K562 (cell line): ENCODE results near the gene CNTN5. TPM values are rescaled to one million over a fixed set of nuclear protein-coding genes. Genes with fewer than 3 reads are reported as not detected.

Source experiments
- E2F5 ChIP-seq: sonication (generic); formaldehyde crosslinking; IDR thresholded peaks from 2 replicates; pipeline ENCODE4 v1.8.0; 2022; ENCODE audit warnings: mild to moderate bottlenecking, missing genetic modification reagents
- GATA2 ChIP-seq: sonication (generic); formaldehyde crosslinking; IDR thresholded peaks from 2 replicates; pipeline ENCODE4 v1.4.0; 2020; ENCODE audit warnings: mild to moderate bottlenecking, missing genetic modification reagents
- GTF2A2 ChIP-seq: IDR thresholded peaks from 2 replicates; pipeline ENCODE4 v1.6.1; 2016; ENCODE audit warnings: mild to moderate bottlenecking, missing genetic modification characterization, missing compliant biosample characterization
- HNRNPUL1 ChIP-seq: fragments of 200-400 bp; formaldehyde crosslinking; IDR thresholded peaks from 2 replicates; pipeline ENCODE4 v1.6.1; 2017; ENCODE audit warnings: low read length
- ZNF175 ChIP-seq: fragments of 200-800 bp; sonication (Bioruptor generic); IDR thresholded peaks from 2 replicates; pipeline ENCODE4 v1.6.1; 2016; ENCODE audit warnings: low read depth, mild to moderate bottlenecking, missing genetic modification characterization, missing compliant biosample characterization
- polyA plus RNA-seq, 8 experiments: library from polyadenylated mRNA; depleted of rRNA in 4 of 8; stranded (reverse) in 5 of 8; unstranded in 3 of 8; fragments of >200 nt; fragmentation: Nextera tagmentation in 2 of 8; fragmentation: Illumina TruSeq in 1 of 8; extraction: Ambion mirVana in 2 of 8; extraction: Trizol in 1 of 8; gene quantifications; 2 replicates each; pipeline versions ENCODE4 v1.2.1 to v1.2.3, GENCODE V29; 2011 to 2014; ENCODE audit warnings: inconsistent platforms in 1 of 8, missing spikeins in 1 of 8
- total RNA-seq, 7 experiments: library from RNA; depleted of rRNA in 6 of 7; stranded (reverse); fragments of >200 nt in 6 of 7; fragmentation: Illumina TruSeq in 2 of 7; extraction: Trizol in 2 of 7; gene quantifications; 2 replicates each; pipeline versions ENCODE4 v1.2.1 to v1.2.3, GENCODE V29; 2011 to 2021; ENCODE audit warnings: low replicate concordance in 1 of 7
- TF ChIP-seq, protein P1 (sequence below), 2 experiments: fragments of 450-650 bp in 1 of 2; sonication (generic) in 1 of 2; formaldehyde crosslinking in 1 of 2; IDR thresholded peaks in 1 of 2; conservative IDR thresholded peaks in 1 of 2; 2 replicates each; pipeline versions ENCODE4 v1.6.1 to v1.8.1; 2016 to 2023; ENCODE audit warnings: mild to moderate bottlenecking in 2 of 2, moderate library complexity in 2 of 2, inconsistent platforms in 1 of 2, missing genetic modification reagents in 1 of 2
- TF ChIP-seq, protein P2 (sequence below), 2 experiments: fragments of 450-650 bp; IDR thresholded peaks; 2 replicates each; pipeline ENCODE4 v1.6.1; 2016

CNTN5 gene
- total and polyA plus RNA-seq, 9 of the 15 experiments (the other 6 are each of a cell fraction or from before 2014, with no cell fraction given), result 0.03 TPM; not detected in 8

DNA sequence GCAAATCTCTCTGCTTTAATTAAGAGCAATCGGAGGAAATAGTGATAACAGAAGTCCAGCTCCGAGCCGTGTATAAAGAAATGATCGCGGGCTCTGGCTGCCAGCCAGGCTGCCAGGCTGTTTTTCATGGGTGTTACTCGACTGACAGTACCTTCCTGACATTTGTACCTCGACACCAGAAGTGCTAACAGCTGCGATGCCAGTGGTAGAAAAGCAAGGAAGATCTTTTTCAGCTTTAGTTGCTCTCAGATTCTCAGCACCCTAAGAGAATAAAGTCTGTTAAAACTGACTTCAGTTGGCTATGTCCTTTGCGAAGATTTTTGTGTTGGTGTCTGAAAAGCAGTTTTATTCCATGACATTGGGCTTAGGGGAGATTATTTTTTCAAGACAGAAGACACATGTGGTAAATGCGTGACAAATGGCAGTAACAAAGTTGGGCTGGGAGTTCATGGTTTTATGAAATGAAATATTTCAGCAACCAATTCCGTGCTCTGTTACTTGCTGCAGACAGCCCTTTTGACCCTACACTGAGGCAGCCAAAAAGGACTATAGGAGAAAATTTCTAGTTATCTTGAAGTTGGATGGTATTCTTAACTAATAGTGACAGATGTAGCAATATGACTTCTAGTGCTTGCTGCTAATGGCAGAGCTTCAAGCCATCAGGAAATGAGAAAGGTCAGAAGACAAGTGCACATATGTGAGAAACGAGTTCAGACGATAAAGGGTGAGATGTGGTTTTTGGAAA lies 296.2 kb downstream of the CNTN5 start (continued):
- TF ChIP-seq GATA2 (no peak), E2F5 (no peak), ZNF175 (CRISPR knock-in tag) (no peak), HNRNPUL1 (no peak), GTF2A2 (tag) (no peak)
- TF ChIP-seq, protein P1, sequence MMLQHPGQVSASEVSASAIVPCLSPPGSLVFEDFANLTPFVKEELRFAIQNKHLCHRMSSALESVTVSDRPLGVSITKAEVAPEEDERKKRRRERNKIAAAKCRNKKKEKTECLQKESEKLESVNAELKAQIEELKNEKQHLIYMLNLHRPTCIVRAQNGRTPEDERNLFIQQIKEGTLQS (IDR thresholded peaks at IDR 0.05), result no peak
- TF ChIP-seq, protein P1 (CRISPR knock-in tag; conservative IDR thresholded peaks at IDR 0.05), result no peak
- TF ChIP-seq, protein P2, sequence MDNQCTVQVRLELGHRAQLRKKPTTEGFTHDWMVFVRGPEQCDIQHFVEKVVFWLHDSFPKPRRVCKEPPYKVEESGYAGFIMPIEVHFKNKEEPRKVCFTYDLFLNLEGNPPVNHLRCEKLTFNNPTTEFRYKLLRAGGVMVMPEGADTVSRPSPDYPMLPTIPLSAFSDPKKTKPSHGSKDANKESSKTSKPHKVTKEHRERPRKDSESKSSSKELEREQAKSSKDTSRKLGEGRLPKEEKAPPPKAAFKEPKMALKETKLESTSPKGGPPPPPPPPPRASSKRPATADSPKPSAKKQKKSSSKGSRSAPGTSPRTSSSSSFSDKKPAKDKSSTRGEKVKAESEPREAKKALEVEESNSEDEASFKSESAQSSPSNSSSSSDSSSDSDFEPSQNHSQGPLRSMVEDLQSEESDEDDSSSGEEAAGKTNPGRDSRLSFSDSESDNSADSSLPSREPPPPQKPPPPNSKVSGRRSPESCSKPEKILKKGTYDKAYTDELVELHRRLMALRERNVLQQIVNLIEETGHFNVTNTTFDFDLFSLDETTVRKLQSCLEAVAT (IDR thresholded peaks at IDR 0.05), result no peak
